ENCODE results near the gene MRGPRG. TPM values are rescaled to one million over a fixed set of nuclear protein-coding genes. Genes with fewer than 3 reads are reported as not detected.

The MRGPRG gene
- total and polyA plus RNA-seq, 8 donors, result not detected

- H3K4me3 ChIP-seq, result no peak overlapping the region
- peak in 2 of 4 donors; percentile 22 to 70 for DNase-seq
- H3K9me3 ChIP-seq, result no peaks in the 10 kb centered on the region
- no peak overlapping the region for H3K27ac ChIP-seq
- intact Hi-C loops (cut with DNase I), result no loop called here
- peaks cover 0 to 85% of the 10 kb centered on the region in 2 donors for H3K27me3 ChIP-seq
- H3K4me1 ChIP-seq, result no peaks in the 10 kb centered on the region
- no peaks in the 10 kb centered on the region for H3K36me3 ChIP-seq
- TF ChIP-seq CTCF (IDR thresholded peaks at IDR 0.05), result no peak
- ATAC-seq, result no peak
These were observed 9.2 kb upstream of the MRGPRG start for GRCh38 chr11:3227568-3228444.

DNA sequence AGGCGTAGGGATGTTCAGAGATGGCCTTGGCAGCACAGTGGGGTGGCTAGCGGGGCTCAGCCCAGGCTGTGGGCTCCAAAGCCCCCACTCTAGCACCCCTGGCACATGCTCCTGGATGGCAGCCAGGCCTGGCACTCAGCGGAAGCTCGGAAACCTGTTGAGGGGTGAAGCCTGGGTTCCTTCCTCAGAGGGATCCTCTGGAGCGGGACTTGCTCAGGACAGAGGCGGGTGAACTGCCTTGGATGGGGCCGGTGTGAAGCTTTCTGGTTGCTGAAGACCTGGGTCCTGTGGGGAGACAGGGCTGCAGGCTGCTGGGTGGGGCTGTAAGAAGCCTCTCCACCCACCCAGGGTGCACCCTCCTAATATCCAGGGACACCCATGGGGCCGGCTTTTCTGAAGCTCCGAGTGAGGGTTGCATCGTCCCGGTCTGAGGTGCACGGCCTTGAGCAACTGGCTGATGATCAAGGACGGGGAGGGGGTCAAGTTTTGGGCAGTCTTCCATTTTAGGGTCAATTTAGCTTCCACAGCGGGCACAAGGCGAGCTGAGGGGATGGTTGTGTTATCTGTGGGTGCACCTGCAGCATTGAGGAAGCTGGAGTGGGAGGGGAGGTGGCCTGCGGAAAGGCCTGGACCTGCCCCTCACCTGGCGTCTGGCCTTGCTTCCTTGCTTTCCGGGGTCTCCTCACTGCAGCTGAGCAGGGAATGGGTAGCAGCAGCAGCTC is 8.4 kb upstream of the MRGPRG start:
- Histone ChIP-seq H3K27ac (no peak overlapping the region), H3K36me3 (no peaks in the 10 kb centered on the region), H3K27me3 (peaks cover 0 to 85% of the 10 kb centered on the region in 2 donors), H3K4me1 (no peaks in the 10 kb centered on the region), H3K9me3 (no peaks in the 10 kb centered on the region), H3K4me3 (no peak overlapping the region)
- TF ChIP-seq CTCF (IDR thresholded peaks at IDR 0.05), result no peak
- ATAC-seq (no peak), DNase-seq (no peak)
- intact Hi-C loops (cut with DNase I), result no loop called here

- Histone ChIP-seq H3K9me3 (no peaks in the 10 kb centered on the region), H3K36me3 (no peaks in the 10 kb centered on the region), H3K27ac (no peak overlapping the region), H3K4me1 (peaks cover 0 to under 1% of the 10 kb centered on the region in 2 donors), H3K4me3 (no peak overlapping the region), H3K27me3 (peaks cover 0 to 86% of the 10 kb centered on the region in 2 donors)
- intact Hi-C loops (cut with DNase I), result no loop called here
- DNase-seq, result no peak
- TF ChIP-seq CTCF (IDR thresholded peaks at IDR 0.05), result no peak
- no peak for ATAC-seq
These were observed 7.5 kb upstream of the MRGPRG start for GRCh38 chr11:3225826-3226750.

DNA sequence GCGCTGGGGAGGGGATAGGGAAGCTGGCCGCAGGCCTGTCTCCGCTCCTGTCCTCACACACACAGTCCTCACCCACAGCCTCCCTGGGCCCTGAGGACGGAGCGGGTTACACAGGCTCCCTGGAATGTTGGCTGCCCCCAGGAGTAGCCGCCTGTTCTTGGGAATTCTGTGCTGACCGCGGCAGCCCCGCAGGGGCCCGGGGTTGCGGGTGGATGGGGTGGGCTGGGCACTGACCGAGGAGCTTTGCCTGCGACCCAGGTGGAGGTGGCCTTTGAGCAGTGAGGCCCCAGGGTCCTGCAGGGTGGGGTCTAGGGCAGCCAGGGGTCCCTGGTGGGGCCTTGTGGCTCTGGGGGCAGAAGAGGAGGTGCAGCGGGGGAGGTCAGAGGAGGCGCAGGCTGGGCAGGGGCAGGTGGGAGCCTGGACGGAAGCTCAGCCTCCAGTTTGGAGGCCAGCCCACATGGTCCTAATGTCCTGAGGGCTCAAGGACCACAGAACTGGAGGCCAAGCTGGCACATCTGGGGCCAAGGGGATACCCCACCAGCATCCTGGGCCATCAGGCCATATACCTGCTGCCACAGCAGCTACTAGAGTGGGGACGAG is 6.6 kb upstream of the MRGPRG start:
- Histone ChIP-seq H3K36me3 (no peaks in the 10 kb centered on the region), H3K4me3 (no peak overlapping the region), H3K27me3 (peaks cover 0 to 86% of the 10 kb centered on the region in 2 donors), H3K4me1 (peaks cover 0 to 5% of the 10 kb centered on the region in 2 donors), H3K9me3 (no peaks in the 10 kb centered on the region), H3K27ac (no peak overlapping the region)
- DNase-seq (peak in 1 of 4 donors; percentile 73), ATAC-seq (no peak)
- intact Hi-C loops (cut with DNase I), result no loop called here
- no peak for TF ChIP-seq CTCF (IDR thresholded peaks at IDR 0.05)
